ENCODE data around the gene CCDC106.
A peak's percentile ranks its signal among the peaks of the same experiment; 100 is the strongest.

Gene CCDC106

GRCh38 chr19:55647732-55648584, at the start of gene CCDC106:
Gene CCDC106 (plus strand): TSS chr19:55648212. CDS start chr19:55649047, 835 bp downstream.
- DNase-seq (ENCODE audit: low read depth), result no peak
- TF ChIP-seq CTCF (IDR thresholded peaks at IDR 0.05; ENCODE audit: low read depth, low read length, missing control alignments), result no peak
- H3K4me3 ChIP-seq (ENCODE audit: low read depth, low read length), result peak within 1 kb of the TSS; percentile 64

GRCh38 chr19:55598719-55599467, 49.1 kb upstream of the CCDC106 start:
- H3K4me3 ChIP-seq (ENCODE audit: low read depth, low read length), result peak overlapping the region; percentile 90
- DNase-seq (ENCODE audit: low read depth), result peak; percentile 73
- no peak for TF ChIP-seq CTCF (IDR thresholded peaks at IDR 0.05; ENCODE audit: low read depth, low read length, missing control alignments)

- H3K4me3 ChIP-seq (ENCODE audit: low read depth, low read length), result peak within 1 kb of the TSS; percentile 90
- DNase-seq (ENCODE audit: low read depth), result peak; percentile 95
- TF ChIP-seq CTCF (IDR thresholded peaks at IDR 0.05; ENCODE audit: low read depth, low read length, missing control alignments), result no peak
Observed at GRCh38 chr19:55599468-55599841, 48.6 kb upstream of the CCDC106 start, which contains the start of gene FIZ1. Gene FIZ1 (minus strand): TSS chr19:55599517. CDS start chr19:55597865, 1,652 bp downstream.

DNA sequence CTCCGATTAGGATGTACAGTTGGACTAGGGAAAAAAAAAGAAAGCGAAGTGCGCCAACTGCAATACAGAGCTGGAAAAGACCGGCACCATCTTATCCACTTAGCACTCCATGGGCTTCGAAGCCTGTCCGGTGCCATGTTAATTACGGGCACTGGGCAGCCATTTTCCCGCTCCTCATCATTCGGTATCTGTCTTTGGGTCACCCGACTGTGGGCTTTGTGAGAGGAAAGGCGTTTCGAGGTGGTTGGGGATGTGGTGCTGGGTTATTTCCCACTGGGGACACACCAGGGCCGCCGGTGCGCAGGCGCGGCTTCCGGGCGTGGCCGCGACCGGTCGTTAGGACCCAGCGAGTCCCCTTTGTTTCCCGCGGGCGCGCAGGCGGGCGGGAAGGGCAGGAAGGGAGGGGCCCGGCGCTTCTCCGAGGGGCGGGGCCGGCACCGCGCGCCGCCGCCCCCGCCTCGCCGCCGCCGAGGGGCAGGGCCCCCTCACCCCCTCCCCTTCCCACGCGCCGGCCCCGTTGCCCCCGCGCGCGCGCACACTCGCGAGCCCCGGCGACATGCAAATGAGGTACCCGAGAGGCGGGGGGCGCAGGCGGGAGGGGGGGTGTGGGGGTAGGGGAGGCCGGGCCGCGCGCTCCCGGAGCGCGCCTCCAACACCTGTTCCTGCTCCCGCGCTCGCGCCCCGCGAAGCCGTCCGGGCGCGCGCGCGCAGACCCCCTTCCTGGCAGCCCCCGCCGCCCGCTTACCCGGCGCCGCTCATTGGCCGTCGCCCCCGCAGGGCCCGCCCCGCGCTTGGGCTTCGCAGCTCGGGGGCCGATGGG, 48.0 kb upstream of the CCDC106 start, which contains the start of gene ZNF524:
Gene ZNF524, plus strand, starts transcription at position 447 of the 820 bp plus-strand sequence. CDS start 1,825 bp downstream, outside the sequence.
- DNase-seq (ENCODE audit: low read depth), result peak; percentile 68
- TF ChIP-seq CTCF (IDR thresholded peaks at IDR 0.05; ENCODE audit: low read depth, low read length, missing control alignments), result no peak

DNA sequence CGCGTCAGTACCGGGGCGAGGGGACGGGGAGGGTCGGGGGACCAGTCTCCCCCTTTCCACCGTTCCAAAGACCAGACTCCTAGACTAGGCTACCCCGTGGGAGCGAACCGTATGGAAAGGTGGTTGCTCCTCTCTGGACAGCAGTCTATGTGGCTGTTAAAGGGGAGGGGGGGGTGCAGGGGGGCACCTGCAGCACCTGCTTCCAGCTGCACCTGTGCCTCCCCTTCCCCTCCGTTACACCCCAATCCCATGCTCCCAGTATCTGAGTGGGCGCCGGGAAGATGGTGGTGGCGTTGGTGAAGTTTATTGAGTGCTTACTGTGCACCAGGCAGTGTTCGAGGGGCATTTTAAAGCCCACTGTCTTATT, 47.4 kb upstream of the CCDC106 start:
- DNase-seq (ENCODE audit: low read depth), result no peak
- TF ChIP-seq CTCF (IDR thresholded peaks at IDR 0.05; ENCODE audit: low read depth, low read length, missing control alignments), result no peak
- H3K4me3 ChIP-seq (ENCODE audit: low read depth, low read length), result peak overlapping the region; percentile 90

More for the DNA sequence above, 48.0 kb upstream of the CCDC106 start, which contains the start of gene ZNF524:
- H3K4me3 ChIP-seq (ENCODE audit: low read depth, low read length), result peak within 1 kb of the TSS; percentile 90

- no peak for DNase-seq (ENCODE audit: low read depth)
- no peak for TF ChIP-seq CTCF (IDR thresholded peaks at IDR 0.05; ENCODE audit: low read depth, low read length, missing control alignments)
- H3K4me3 ChIP-seq (ENCODE audit: low read depth, low read length), result peak overlapping the region; percentile 90
Observed at GRCh38 chr19:55601084-55601483, 46.9 kb upstream of the CCDC106 start.
